Measurements from ENCODE around the gene C9orf85.

DNA sequence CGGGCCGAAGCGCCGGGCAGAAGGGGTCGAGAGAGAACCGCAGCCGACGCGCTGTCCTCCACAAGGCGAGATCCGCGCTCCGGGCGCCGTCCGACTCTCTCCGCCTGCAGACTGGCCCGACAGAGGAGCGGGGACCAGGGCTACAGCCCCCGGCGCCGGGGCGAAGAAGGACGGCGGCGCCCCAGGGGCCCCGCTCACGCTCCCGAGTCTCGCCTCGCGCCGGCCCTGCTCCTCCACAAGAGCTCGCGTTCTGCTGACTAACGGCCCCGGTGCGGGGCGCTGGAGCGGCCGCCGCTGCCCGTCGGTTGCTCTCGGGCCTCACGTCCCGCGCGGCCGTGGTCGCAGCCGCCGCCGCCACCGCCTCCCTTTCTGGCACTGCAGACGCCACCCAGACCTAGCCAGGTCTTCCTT lies 784 bp upstream of the C9orf85 start:
- no peak for TF ChIP-seq SMC3 (conservative IDR thresholded peaks at IDR 0.05; ENCODE audit: poor library complexity)
- no peak for TF ChIP-seq CTCF (IDR thresholded peaks at IDR 0.05; ENCODE audit: poor library complexity, severe bottlenecking)
- TF ChIP-seq RAD21 (conservative IDR thresholded peaks at IDR 0.05) = no peak
- TF ChIP-seq EP300 (conservative IDR thresholded peaks at IDR 0.05; ENCODE audit: poor library complexity, severe bottlenecking) = peak; percentile 20
- no peak for TF ChIP-seq POLR2AphosphoS5 (IDR thresholded peaks at IDR 0.05)
- TF ChIP-seq EZH2 (IDR thresholded peaks at IDR 0.05; ENCODE audit: borderline replicate concordance, insufficient read depth, low read length, poor library complexity, severe bottlenecking) = no peak
- TF ChIP-seq MXI1 (conservative IDR thresholded peaks at IDR 0.05; ENCODE audit: poor library complexity, severe bottlenecking) = no peak
- TF ChIP-seq, protein P1, sequence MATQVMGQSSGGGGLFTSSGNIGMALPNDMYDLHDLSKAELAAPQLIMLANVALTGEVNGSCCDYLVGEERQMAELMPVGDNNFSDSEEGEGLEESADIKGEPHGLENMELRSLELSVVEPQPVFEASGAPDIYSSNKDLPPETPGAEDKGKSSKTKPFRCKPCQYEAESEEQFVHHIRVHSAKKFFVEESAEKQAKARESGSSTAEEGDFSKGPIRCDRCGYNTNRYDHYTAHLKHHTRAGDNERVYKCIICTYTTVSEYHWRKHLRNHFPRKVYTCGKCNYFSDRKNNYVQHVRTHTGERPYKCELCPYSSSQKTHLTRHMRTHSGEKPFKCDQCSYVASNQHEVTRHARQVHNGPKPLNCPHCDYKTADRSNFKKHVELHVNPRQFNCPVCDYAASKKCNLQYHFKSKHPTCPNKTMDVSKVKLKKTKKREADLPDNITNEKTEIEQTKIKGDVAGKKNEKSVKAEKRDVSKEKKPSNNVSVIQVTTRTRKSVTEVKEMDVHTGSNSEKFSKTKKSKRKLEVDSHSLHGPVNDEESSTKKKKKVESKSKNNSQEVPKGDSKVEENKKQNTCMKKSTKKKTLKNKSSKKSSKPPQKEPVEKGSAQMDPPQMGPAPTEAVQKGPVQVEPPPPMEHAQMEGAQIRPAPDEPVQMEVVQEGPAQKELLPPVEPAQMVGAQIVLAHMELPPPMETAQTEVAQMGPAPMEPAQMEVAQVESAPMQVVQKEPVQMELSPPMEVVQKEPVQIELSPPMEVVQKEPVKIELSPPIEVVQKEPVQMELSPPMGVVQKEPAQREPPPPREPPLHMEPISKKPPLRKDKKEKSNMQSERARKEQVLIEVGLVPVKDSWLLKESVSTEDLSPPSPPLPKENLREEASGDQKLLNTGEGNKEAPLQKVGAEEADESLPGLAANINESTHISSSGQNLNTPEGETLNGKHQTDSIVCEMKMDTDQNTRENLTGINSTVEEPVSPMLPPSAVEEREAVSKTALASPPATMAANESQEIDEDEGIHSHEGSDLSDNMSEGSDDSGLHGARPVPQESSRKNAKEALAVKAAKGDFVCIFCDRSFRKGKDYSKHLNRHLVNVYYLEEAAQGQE (IDR thresholded peaks at IDR 0.05; ENCODE audit: borderline replicate concordance) = peak; percentile 3
- no peak for TF ChIP-seq TAF1 (IDR thresholded peaks at IDR 0.05; ENCODE audit: low read depth)

Measured in neural cell (in vitro differentiated cells).